ENCODE measurements around the gene CIT. TPM values are rescaled to one million over a fixed set of nuclear protein-coding genes. Genes with fewer than 3 reads are reported as not detected.

The CIT gene
- total and polyA plus RNA-seq, 4 donors, result 0.31 to 24.7 (median 1.8) TPM

DNA sequence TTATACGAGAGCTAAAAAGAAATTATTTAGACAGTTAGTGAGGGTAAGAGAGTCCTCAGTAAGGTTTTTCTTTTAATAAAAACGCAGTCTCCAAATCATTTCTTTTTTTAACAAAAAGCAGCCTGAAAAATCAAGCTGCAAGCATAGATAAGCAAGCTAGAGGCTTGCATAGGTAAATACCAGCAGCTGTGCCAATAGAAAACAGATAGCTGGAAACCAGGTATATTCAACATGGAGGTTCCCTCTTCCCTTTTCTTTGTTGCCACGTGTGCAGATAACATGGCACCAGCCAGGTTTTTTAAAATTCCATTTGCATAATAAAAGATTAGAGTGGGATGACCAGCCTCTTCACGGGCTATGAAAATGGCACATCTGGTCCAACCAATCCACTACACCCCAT, 215.2 kb downstream of the CIT start:
- WGBS, result 66% methylated on average over 4 of the region's 4 CpGs
- Histone ChIP-seq H3K9ac (ENCODE audit: low read depth in 1 of 2, low read length in 2 of 2) (no peak overlapping the region), H3K9me3 (ENCODE audit: control insufficient read depth in 4 of 4, low read length in 3 of 4) (no peaks in the 10 kb centered on the region), H3K4me3 (ENCODE audit: low read depth in 1 of 3, low read length in 3 of 3) (no peak overlapping the region), H3K4me1 (ENCODE audit: control insufficient read depth in 4 of 4, insufficient read depth in 4 of 4, low read length in 3 of 4) (peaks cover 0 to 2% (median 1%) of the 10 kb centered on the region in 4 donors), H3K27me3 (ENCODE audit: control insufficient read depth in 4 of 4, insufficient read depth in 4 of 4, low read length in 3 of 4) (no peaks in the 10 kb centered on the region), H3K27ac (ENCODE audit: low read depth in 1 of 2, low read length in 2 of 2) (no peak overlapping the region), H3K36me3 (ENCODE audit: control insufficient read depth in 4 of 4, insufficient read depth in 3 of 4, low read depth in 1 of 4, low read length in 3 of 4) (no peaks in the 10 kb centered on the region)
- TF ChIP-seq HNF4G (IDR thresholded peaks at IDR 0.05), result no peak
- TF ChIP-seq FOXA2 (IDR thresholded peaks at IDR 0.05), result no peak
- no peak for TF ChIP-seq YY1 (IDR thresholded peaks at IDR 0.05)
- TF ChIP-seq GABPA (IDR thresholded peaks at IDR 0.05 in 1 of 2, conservative IDR thresholded peaks at IDR 0.05 in 1 of 2), result no peak
- TF ChIP-seq RAD21 (IDR thresholded peaks at IDR 0.05), result no peak
- TF ChIP-seq, protein P1, sequence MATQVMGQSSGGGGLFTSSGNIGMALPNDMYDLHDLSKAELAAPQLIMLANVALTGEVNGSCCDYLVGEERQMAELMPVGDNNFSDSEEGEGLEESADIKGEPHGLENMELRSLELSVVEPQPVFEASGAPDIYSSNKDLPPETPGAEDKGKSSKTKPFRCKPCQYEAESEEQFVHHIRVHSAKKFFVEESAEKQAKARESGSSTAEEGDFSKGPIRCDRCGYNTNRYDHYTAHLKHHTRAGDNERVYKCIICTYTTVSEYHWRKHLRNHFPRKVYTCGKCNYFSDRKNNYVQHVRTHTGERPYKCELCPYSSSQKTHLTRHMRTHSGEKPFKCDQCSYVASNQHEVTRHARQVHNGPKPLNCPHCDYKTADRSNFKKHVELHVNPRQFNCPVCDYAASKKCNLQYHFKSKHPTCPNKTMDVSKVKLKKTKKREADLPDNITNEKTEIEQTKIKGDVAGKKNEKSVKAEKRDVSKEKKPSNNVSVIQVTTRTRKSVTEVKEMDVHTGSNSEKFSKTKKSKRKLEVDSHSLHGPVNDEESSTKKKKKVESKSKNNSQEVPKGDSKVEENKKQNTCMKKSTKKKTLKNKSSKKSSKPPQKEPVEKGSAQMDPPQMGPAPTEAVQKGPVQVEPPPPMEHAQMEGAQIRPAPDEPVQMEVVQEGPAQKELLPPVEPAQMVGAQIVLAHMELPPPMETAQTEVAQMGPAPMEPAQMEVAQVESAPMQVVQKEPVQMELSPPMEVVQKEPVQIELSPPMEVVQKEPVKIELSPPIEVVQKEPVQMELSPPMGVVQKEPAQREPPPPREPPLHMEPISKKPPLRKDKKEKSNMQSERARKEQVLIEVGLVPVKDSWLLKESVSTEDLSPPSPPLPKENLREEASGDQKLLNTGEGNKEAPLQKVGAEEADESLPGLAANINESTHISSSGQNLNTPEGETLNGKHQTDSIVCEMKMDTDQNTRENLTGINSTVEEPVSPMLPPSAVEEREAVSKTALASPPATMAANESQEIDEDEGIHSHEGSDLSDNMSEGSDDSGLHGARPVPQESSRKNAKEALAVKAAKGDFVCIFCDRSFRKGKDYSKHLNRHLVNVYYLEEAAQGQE (IDR thresholded peaks at IDR 0.05), result no peak
- no peak for TF ChIP-seq RXRA (IDR thresholded peaks at IDR 0.05)
- TF ChIP-seq, protein P2, sequence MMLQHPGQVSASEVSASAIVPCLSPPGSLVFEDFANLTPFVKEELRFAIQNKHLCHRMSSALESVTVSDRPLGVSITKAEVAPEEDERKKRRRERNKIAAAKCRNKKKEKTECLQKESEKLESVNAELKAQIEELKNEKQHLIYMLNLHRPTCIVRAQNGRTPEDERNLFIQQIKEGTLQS (IDR thresholded peaks at IDR 0.05), result no peak
- no peak for TF ChIP-seq FOXA1 (IDR thresholded peaks at IDR 0.05)
- TF ChIP-seq HNF4A (conservative IDR thresholded peaks at IDR 0.05), result no peak
- TF ChIP-seq, protein P3, sequence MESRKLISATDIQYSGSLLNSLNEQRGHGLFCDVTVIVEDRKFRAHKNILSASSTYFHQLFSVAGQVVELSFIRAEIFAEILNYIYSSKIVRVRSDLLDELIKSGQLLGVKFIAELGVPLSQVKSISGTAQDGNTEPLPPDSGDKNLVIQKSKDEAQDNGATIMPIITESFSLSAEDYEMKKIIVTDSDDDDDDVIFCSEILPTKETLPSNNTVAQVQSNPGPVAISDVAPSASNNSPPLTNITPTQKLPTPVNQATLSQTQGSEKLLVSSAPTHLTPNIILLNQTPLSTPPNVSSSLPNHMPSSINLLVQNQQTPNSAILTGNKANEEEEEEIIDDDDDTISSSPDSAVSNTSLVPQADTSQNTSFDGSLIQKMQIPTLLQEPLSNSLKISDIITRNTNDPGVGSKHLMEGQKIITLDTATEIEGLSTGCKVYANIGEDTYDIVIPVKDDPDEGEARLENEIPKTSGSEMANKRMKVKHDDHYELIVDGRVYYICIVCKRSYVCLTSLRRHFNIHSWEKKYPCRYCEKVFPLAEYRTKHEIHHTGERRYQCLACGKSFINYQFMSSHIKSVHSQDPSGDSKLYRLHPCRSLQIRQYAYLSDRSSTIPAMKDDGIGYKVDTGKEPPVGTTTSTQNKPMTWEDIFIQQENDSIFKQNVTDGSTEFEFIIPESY (IDR thresholded peaks at IDR 0.05), result no peak
- TF ChIP-seq EGR1 (IDR thresholded peaks at IDR 0.05; ENCODE audit: low read depth in 2 of 2), result no peak
- TF ChIP-seq TAF1 (conservative IDR thresholded peaks at IDR 0.05), result no peak
- no peak for TF ChIP-seq JUND (IDR thresholded peaks at IDR 0.05)
- TF ChIP-seq SP1 (IDR thresholded peaks at IDR 0.05), result no peak
- TF ChIP-seq, protein P4, sequence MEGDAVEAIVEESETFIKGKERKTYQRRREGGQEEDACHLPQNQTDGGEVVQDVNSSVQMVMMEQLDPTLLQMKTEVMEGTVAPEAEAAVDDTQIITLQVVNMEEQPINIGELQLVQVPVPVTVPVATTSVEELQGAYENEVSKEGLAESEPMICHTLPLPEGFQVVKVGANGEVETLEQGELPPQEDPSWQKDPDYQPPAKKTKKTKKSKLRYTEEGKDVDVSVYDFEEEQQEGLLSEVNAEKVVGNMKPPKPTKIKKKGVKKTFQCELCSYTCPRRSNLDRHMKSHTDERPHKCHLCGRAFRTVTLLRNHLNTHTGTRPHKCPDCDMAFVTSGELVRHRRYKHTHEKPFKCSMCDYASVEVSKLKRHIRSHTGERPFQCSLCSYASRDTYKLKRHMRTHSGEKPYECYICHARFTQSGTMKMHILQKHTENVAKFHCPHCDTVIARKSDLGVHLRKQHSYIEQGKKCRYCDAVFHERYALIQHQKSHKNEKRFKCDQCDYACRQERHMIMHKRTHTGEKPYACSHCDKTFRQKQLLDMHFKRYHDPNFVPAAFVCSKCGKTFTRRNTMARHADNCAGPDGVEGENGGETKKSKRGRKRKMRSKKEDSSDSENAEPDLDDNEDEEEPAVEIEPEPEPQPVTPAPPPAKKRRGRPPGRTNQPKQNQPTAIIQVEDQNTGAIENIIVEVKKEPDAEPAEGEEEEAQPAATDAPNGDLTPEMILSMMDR (IDR thresholded peaks at IDR 0.05; ENCODE audit: low read depth, low read length, missing input control), result no peak
- no peak for TF ChIP-seq NR2F2 (IDR thresholded peaks at IDR 0.05)
- DNase-seq (ENCODE audit: low spot score), result no peak

DNA sequence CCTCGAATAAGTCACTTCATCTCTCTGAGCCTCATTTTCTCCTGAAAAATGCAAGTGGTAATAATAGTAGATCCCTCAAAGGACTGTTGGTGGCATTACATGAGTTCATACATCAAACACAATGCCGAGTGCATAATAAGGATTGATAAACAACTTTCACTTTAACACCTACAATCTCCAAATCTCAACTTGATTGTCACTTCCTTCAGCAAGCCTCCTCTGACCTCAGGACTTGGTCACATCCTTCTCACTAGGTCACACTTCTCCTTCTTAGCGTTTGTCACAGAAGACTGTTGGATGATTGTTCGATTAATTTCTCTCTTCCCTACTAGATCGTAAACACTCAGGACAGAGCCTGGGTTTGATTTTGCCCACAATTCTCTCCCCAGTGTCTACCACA, 217.0 kb downstream of the CIT start:
- TF ChIP-seq HNF4A (conservative IDR thresholded peaks at IDR 0.05), result no peak
- no peak for TF ChIP-seq SP1 (IDR thresholded peaks at IDR 0.05)
- TF ChIP-seq YY1 (IDR thresholded peaks at IDR 0.05), result no peak
- no peak for TF ChIP-seq TAF1 (conservative IDR thresholded peaks at IDR 0.05)
- Histone ChIP-seq H3K36me3 (ENCODE audit: control insufficient read depth in 4 of 4, insufficient read depth in 3 of 4, low read depth in 1 of 4, low read length in 3 of 4) (no peaks in the 10 kb centered on the region), H3K4me3 (ENCODE audit: low read depth in 1 of 3, low read length in 3 of 3) (no peak overlapping the region), H3K4me1 (ENCODE audit: control insufficient read depth in 4 of 4, insufficient read depth in 4 of 4, low read length in 3 of 4) (no peaks in the 10 kb centered on the region), H3K9me3 (ENCODE audit: control insufficient read depth in 4 of 4, low read length in 3 of 4) (no peaks in the 10 kb centered on the region), H3K27me3 (ENCODE audit: control insufficient read depth in 4 of 4, insufficient read depth in 4 of 4, low read length in 3 of 4) (no peaks in the 10 kb centered on the region), H3K27ac (ENCODE audit: low read depth in 1 of 2, low read length in 2 of 2) (no peak overlapping the region), H3K9ac (ENCODE audit: low read depth in 1 of 2, low read length in 2 of 2) (no peak overlapping the region)
- no peak for DNase-seq (ENCODE audit: low spot score)
- 75% methylated on average over 5 of the region's 5 CpGs for WGBS
